VCaP (cell line): Measurements from ENCODE around the gene HES6.

ENCODE experiments used
- H3K27ac ChIP-seq: fragments of 450-650 bp; 2 replicates; pipeline ENCODE4 v1.5.1; 2017
- TF ChIP-seq, protein P1 (sequence below): fragments of 450-650 bp; conservative IDR thresholded peaks from 2 replicates; pipeline ENCODE4 v1.5.1; 2017; ENCODE audit warnings: mild to moderate bottlenecking, moderate library complexity

Gene HES6

DNA sequence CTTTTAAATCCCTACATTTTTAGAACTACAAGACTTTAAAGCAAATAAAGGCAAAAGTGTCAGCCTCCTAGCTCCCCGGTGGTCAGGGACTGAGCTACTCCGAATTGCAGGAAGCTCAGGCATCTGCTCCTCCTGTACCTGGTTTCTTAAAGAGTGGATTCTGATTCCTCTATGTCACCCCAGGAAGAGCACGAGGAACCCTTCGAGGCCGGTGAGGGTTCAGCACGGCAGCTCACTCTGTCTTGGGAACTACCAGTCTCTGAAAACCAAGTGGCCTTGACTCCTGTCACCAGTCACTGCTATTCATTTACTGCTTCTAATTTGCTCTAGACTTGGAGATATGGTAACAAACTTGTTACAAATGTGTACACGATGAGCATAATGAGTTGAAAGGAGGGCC lies 46.3 kb upstream of the HES6 start:
- TF ChIP-seq, protein P1, sequence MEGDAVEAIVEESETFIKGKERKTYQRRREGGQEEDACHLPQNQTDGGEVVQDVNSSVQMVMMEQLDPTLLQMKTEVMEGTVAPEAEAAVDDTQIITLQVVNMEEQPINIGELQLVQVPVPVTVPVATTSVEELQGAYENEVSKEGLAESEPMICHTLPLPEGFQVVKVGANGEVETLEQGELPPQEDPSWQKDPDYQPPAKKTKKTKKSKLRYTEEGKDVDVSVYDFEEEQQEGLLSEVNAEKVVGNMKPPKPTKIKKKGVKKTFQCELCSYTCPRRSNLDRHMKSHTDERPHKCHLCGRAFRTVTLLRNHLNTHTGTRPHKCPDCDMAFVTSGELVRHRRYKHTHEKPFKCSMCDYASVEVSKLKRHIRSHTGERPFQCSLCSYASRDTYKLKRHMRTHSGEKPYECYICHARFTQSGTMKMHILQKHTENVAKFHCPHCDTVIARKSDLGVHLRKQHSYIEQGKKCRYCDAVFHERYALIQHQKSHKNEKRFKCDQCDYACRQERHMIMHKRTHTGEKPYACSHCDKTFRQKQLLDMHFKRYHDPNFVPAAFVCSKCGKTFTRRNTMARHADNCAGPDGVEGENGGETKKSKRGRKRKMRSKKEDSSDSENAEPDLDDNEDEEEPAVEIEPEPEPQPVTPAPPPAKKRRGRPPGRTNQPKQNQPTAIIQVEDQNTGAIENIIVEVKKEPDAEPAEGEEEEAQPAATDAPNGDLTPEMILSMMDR = no peak
- H3K27ac ChIP-seq = peak overlapping the region; percentile 96

- TF ChIP-seq, protein P1 = no peak
- H3K27ac ChIP-seq = peak overlapping the region; percentile 96
Observed at GRCh38 chr2:238285653-238286082, 45.8 kb upstream of the HES6 start.

DNA sequence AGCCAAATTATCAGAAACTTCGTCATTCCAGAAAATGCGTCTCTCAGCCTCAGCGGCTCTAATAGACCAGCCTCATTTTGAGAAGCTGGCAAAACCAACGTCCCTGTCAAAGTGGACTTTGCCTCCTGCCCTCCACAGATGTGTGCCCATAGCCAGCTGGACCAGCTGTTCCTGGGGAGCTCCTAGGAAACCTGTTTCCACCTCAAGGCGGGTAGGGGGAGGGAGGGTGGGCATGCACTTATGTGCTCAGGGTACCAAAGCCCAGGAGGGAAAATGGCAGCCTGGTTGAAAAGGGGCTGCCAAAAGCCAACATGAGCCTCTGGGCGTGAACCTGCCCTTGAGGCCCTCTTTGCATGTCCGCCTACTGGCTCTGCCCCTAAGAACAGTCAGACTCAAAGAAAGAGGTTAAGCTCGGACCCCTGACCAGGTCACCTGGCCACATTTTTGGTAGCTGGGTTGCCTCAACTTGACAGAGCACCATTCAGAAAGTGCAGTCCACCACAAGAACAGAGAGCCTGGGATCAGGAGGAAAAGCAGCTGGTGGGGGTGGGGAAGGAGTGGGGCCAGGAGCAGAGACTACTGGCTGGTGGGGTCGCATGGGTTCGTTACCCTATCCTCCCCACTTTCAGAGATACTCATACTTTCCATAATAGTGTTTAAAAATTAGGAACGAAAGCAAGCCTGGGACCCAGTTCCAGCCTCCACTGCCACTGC lies 45.1 kb upstream of the HES6 start:
- peak overlapping the region; percentile 96 for H3K27ac ChIP-seq

DNA sequence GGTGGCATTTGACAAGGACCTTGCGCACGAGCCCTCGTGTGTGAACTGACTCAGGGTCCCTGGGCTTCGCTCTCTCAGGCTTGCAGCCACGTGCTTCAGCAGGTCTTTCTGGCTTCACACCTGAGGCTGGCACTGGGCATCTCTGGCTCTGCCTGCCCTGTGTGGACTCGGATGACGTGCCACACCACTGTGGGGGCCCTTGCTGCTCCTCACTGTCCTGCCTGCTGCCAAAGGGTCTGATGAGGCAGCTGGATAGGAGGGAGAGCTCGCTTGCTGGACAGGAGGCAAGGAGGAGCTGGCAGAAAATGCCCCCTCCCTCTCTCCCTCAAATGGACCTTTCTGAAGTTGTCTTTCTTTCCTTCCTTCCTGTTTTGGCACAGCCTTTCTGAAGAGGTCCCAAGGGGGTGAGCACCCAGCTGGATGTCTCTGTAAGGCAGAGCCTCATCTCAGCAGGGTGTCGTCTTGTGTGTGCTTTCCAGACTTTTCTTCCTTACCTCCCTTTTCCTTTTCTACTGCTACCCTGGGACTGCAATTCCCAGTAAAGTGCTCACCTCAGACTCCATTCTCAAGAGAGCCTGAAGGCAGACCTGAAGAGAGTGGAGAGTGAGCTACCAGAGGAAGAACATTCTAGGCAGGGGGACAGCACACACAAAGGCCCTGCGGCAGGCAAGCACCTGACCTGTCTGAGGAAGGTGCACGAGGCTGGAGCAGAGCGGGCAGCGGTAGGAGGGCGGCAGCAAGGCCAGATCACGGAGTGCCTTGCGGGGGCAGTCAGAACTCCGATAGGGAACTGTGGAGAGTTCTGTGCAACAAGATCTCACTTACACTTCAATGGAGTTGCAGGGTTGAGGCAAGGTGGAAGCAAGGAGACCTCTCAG lies 43.3 kb upstream of the HES6 start:
- TF ChIP-seq, protein P1 = no peak
- H3K27ac ChIP-seq = peak overlapping the region; percentile 96

More for the DNA sequence above, 45.1 kb upstream of the HES6 start:
- TF ChIP-seq, protein P1 = no peak

DNA sequence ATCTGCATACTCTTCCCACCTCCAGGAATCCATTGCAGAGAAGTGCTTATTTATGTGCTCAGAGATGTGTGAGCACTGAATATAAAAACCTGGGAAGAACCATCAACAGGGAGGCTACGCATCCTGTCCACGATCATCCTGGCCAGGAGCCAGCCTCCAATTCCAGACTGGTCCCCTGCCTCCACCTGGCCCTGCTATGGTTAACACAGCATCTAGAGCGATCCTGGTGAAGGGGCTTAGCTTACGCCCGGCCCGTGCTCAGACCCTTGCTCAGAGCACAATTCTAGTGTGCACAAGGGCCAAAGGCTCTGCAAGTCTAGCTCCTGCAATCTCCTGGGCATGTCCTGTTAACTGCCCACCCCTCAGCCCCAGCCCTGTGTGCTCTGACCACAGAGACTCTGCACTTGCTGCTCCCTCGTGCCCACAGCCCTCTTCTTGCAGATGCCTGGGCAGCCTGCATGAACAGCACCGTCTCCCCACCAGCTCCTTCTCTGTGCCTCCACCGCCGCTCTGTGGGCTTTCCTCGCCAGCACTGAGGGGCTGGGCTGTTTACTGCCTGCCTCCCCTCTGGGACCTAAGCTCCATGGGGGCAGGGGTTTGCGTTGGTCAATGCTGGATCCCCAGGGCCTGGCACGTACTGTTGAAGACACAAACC lies 42.1 kb upstream of the HES6 start:
- TF ChIP-seq, protein P1 = no peak
- H3K27ac ChIP-seq = peak overlapping the region; percentile 9; the same call in 1 of the 2 replicates

GRCh38 chr2:238280083-238280825 lies 40.4 kb upstream of the HES6 start:
- H3K27ac ChIP-seq = no peak overlapping the region
- TF ChIP-seq, protein P1 = no peak

GRCh38 chr2:238279324-238279682 lies 39.5 kb upstream of the HES6 start:
- TF ChIP-seq, protein P1 = no peak
- no peak overlapping the region for H3K27ac ChIP-seq
